Sigmoid colon (tissue), 7 donors: ENCODE measurements around the gene NKX3-2. TPM values are rescaled to one million over a fixed set of nuclear protein-coding genes. Genes with fewer than 3 reads are reported as not detected.
A peak's percentile ranks its signal among the peaks of the same experiment; 100 is the strongest.

Experiments
- DNase-seq: peaks from one replicate; pipeline ENCODE4 v3.0.0-alpha.2; 2019
- H3K27ac ChIP-seq, 4 donors: fragments of 200-600 bp; sonication (generic); one replicate each; pipeline ENCODE4 v1.5.1; 2016 to 2019; ENCODE audit warnings: mild to moderate bottlenecking in 1 of 4
- H3K27me3 ChIP-seq, 3 donors: fragments of 200-600 bp; sonication (generic); one replicate each; pipeline ENCODE4 v1.5.1; 2019; ENCODE audit warnings: mild to moderate bottlenecking in 1 of 3
- H3K36me3 ChIP-seq, 4 donors: fragments of 200-600 bp; sonication (generic); one replicate each; pipeline ENCODE4 v1.5.1; 2016 to 2019
- H3K4me1 ChIP-seq, 4 donors: fragments of 200-600 bp; sonication (generic); one replicate each; pipeline ENCODE4 v1.5.1; 2017 to 2019
- H3K4me3 ChIP-seq, 4 donors: fragments of 200-600 bp; sonication (generic); one replicate each; pipeline ENCODE4 v1.5.1; 2017 to 2019; ENCODE audit warnings: mild to moderate bottlenecking in 2 of 4, moderate library complexity in 1 of 4
- H3K9me3 ChIP-seq, 4 donors: fragments of 200-600 bp in 3 of 4; sonication (generic) in 3 of 4; one replicate each; pipeline versions ENCODE4 v1.5.1 to v1.6.1; 2013 to 2019
- CTCF ChIP-seq, 4 experiments: fragments of 450-650 bp in 3 of 4; fragments of 200-600 bp in 1 of 4; IDR thresholded peaks; one replicate each; pipeline ENCODE4 v1.5.1; 2016 to 2019; ENCODE audit warnings: antibody characterized with exemption in 4 of 4, mild to moderate bottlenecking in 3 of 4, moderate library complexity in 2 of 4
- EP300 ChIP-seq, 4 donors: sonication (generic); formaldehyde crosslinking; IDR thresholded peaks; one replicate each; pipeline ENCODE4 v1.6.1; 2017; ENCODE audit warnings: antibody characterized with exemption in 4 of 4
- POLR2A ChIP-seq, 2 donors: fragments of 450-650 bp; IDR thresholded peaks; one replicate each; pipeline ENCODE4 v1.6.1; 2016; ENCODE audit warnings: antibody characterized with exemption in 2 of 2, mild to moderate bottlenecking in 2 of 2, moderate library complexity in 2 of 2
- POLR2AphosphoS5 ChIP-seq, 4 donors: sonication (generic); formaldehyde crosslinking; IDR thresholded peaks; one replicate each; pipeline ENCODE4 v1.6.1; 2017; ENCODE audit warnings: antibody characterized with exemption in 4 of 4
- WGBS, 2 donors: extraction: QIAGEN DNeasy Blood & Tissue Kit; methylation state at CpG; one replicate each; pipeline ENCODE4 v1.1.7; 2013; 5-methylcytosine and 5-hydroxymethylcytosine counted together
- intact Hi-C: fragments of 100-400 bp; cut with DNase I; formaldehyde crosslinking; loops from one replicate; pipeline ENCODE4 v1.15.1; 2023
- polyA plus RNA-seq, 3 donors: library from polyadenylated mRNA; stranded (reverse); fragments of 200-250 nt; gene quantifications; one replicate each; pipeline ENCODE4 v1.2.3, GENCODE V29; 2013
- total RNA-seq, 4 donors: library from RNA; depleted of rRNA; stranded (reverse); fragments of >200 nt; gene quantifications; one replicate each; pipeline ENCODE4 v1.1.0, GENCODE V29; 2016
- donor health status: healthy with polysubstance abuse.
- donor health status: Bipolar disorder and iron deficiency.
- donor health status: healthy.

Gene NKX3-2
- total and polyA plus RNA-seq, 7 donors: 0.60 to 28.2 (median 20.3) TPM; not detected in 1

GRCh38 chr4:13548984-13549546 is 4.8 kb upstream of the NKX3-2 start:
- TF ChIP-seq POLR2AphosphoS5 (IDR thresholded peaks at IDR 0.05): no peak
- peak; percentile 80 to 88 (median 86) for TF ChIP-seq CTCF (IDR thresholded peaks at IDR 0.05)
- peaks cover 3 to 45% (median 16%) of the 10 kb centered on the region in 3 donors for H3K27me3 ChIP-seq
- intact Hi-C loops: loop anchor here (1.0 to 10.0 kb wide), 4 partner anchors 250 to 820 kb away; no protein-coding TSS in a partner anchor
- H3K36me3 ChIP-seq: no peaks in the 10 kb centered on the region
- 7% methylated on average over 21 of the region's 21 CpGs for WGBS, 2 donors
- DNase-seq: peak; percentile 92
- H3K4me3 ChIP-seq: peak overlapping the region in 3 of 4 donors; percentile 27 to 47 (median 42)
- H3K9me3 ChIP-seq: no peaks in the 10 kb centered on the region
- H3K27ac ChIP-seq: peak overlapping the region in 2 of 4 donors; percentile 94 to 96
- H3K4me1 ChIP-seq: peaks cover 0 to 49% (median 36%) of the 10 kb centered on the region in 4 donors

- 6 to 10% methylated on average over 35 of the region's 35 CpGs for WGBS, 2 donors
These were observed 4.0 kb upstream of the NKX3-2 start for GRCh38 chr4:13548059-13548983.

GRCh38 chr4:13547485-13548041 is 3.3 kb upstream of the NKX3-2 start:
- intact Hi-C loops: loop anchor here (2.0 to 10.0 kb wide), 3 partner anchors 249 to 819 kb away; no protein-coding TSS in a partner anchor
- H3K4me3 ChIP-seq: peak overlapping the region; percentile 48 to 71 (median 61)
- H3K27ac ChIP-seq: peak overlapping the region; percentile 39 to 96 (median 94)

More at GRCh38 chr4:13548059-13548983, 4.0 kb upstream of the NKX3-2 start:
- peak overlapping the region; percentile 39 to 96 (median 94) for H3K27ac ChIP-seq
- H3K27me3 ChIP-seq: peaks cover 3 to 52% (median 16%) of the 10 kb centered on the region in 3 donors
- peak; percentile 68 for DNase-seq
- intact Hi-C loops: loop anchor here (2.0 to 10.0 kb wide), 3 partner anchors 250 to 820 kb away; no protein-coding TSS in a partner anchor
- H3K9me3 ChIP-seq: no peaks in the 10 kb centered on the region
- peaks cover 0 to 56% (median 40%) of the 10 kb centered on the region in 4 donors for H3K4me1 ChIP-seq
- H3K4me3 ChIP-seq: peak overlapping the region; percentile 48 to 71 (median 61)
- no peaks in the 10 kb centered on the region for H3K36me3 ChIP-seq
- TF ChIP-seq POLR2AphosphoS5 (IDR thresholded peaks at IDR 0.05) (no peak), POLR2A (IDR thresholded peaks at IDR 0.05) (no peak), EP300 (IDR thresholded peaks at IDR 0.05) (no peak), CTCF (IDR thresholded peaks at IDR 0.05) (no peak)

GRCh38 chr4:13546941-13547484 is 2.7 kb upstream of the NKX3-2 start:
- Histone ChIP-seq H3K27ac (peak overlapping the region; percentile 39 to 96 (median 94)), H3K4me3 (peak overlapping the region; percentile 48 to 71 (median 61)), H3K9me3 (no peaks in the 10 kb centered on the region), H3K27me3 (peaks cover 3 to 62% (median 16%) of the 10 kb centered on the region in 3 donors), H3K36me3 (no peaks in the 10 kb centered on the region), H3K4me1 (peaks cover 0 to 69% (median 48%) of the 10 kb centered on the region in 4 donors)
- peak; percentile 82 for DNase-seq
- no peak for TF ChIP-seq POLR2A (IDR thresholded peaks at IDR 0.05)
- TF ChIP-seq CTCF (IDR thresholded peaks at IDR 0.05): no peak
- TF ChIP-seq POLR2AphosphoS5 (IDR thresholded peaks at IDR 0.05): no peak
- TF ChIP-seq EP300 (IDR thresholded peaks at IDR 0.05): no peak
- intact Hi-C loops: loop anchor here (10.0 kb wide), 1 partner anchor 472 kb away; no protein-coding TSS in a partner anchor
- WGBS, 2 donors: 4 to 10% methylated on average over 54 of the region's 54 CpGs

More at GRCh38 chr4:13547485-13548041, 3.3 kb upstream of the NKX3-2 start:
- 0 to 1% methylated on average over 56 of the region's 56 CpGs for WGBS, 2 donors
- H3K4me1 ChIP-seq: peaks cover 0 to 64% (median 43%) of the 10 kb centered on the region in 4 donors
- peaks cover 3 to 57% (median 16%) of the 10 kb centered on the region in 3 donors for H3K27me3 ChIP-seq
- no peak for TF ChIP-seq POLR2A (IDR thresholded peaks at IDR 0.05)
- peak in 3 of 4 donors; percentile 17 to 59 (median 19) for TF ChIP-seq POLR2AphosphoS5 (IDR thresholded peaks at IDR 0.05)
- DNase-seq: peak; percentile 79
- H3K36me3 ChIP-seq: no peaks in the 10 kb centered on the region
- no peaks in the 10 kb centered on the region for H3K9me3 ChIP-seq
